Thoracic aorta (tissue), 2 donors: Measurements from ENCODE around the gene MYO1A. TPM values are rescaled to one million over a fixed set of nuclear protein-coding genes. Genes with fewer than 3 reads are reported as not detected.

Experiments used
- ATAC-seq: fragments of 150-250 bp; one replicate; pipeline ENCODE4 v1.8.0; 2017; ENCODE audit warnings: low read depth; ENCODE audit not compliant: insufficient number of reproducible peaks, low FRiP score
- DNase-seq: peaks from one replicate; pipeline ENCODE4 v3.0.0-alpha.2; 2020; ENCODE audit warnings: low spot score
- H3K27ac ChIP-seq, 2 donors: fragments of 200-600 bp; sonication (generic); 1 replicate in 1 of 2; 2 replicates in 1 of 2; pipeline ENCODE4 v1.5.1; 2016; ENCODE audit warnings: mild to moderate bottlenecking in 2 of 2, moderate library complexity in 2 of 2
- H3K27me3 ChIP-seq: fragments of 200-600 bp; sonication (generic); replicated peaks from 2 replicates; pipeline ENCODE4 v1.6.0; 2016; ENCODE audit warnings: mild to moderate bottlenecking; ENCODE audit not compliant: insufficient read depth
- H3K36me3 ChIP-seq: fragments of 200-600 bp; sonication (generic); one replicate; pipeline ENCODE4 v1.5.1; 2016
- H3K4me1 ChIP-seq, 2 donors: fragments of 200-600 bp; sonication (generic); 1 replicate in 1 of 2; 2 replicates in 1 of 2; pipeline versions ENCODE4 v1.5.1 to v1.6.0; 2016; ENCODE audit warnings: low read depth in 2 of 2, mild to moderate bottlenecking in 1 of 2; ENCODE audit not compliant: control insufficient read depth in 1 of 2
- H3K4me3 ChIP-seq: fragments of 200-600 bp; sonication (generic); 2 replicates; pipeline ENCODE4 v1.5.1; 2016; ENCODE audit warnings: mild to moderate bottlenecking
- H3K9me3 ChIP-seq: fragments of 200-600 bp; sonication (generic); 2 replicates; pipeline ENCODE4 v1.5.1; 2016
- CTCF ChIP-seq: fragments of 200-600 bp; sonication (generic); IDR thresholded peaks from one replicate; pipeline ENCODE4 v1.5.1; 2019; ENCODE audit warnings: antibody characterized with exemption
- total RNA-seq, 2 donors: library from RNA; depleted of rRNA; stranded (reverse); fragments of >200 nt; gene quantifications; one replicate each; pipeline versions ENCODE4 v1.1.0 to v1.2.3, GENCODE V29; 2016

MYO1A gene
- total RNA-seq, 2 donors from 2014 or later: 1.7 to 2.2 TPM

GRCh38 chr12:57089271-57090245 is 39.6 kb upstream of the MYO1A start:
- peaks cover 17% of the 10 kb centered on the region for H3K36me3 ChIP-seq
- no peak for ATAC-seq

GRCh38 chr12:57088354-57089270 is 38.7 kb upstream of the MYO1A start, which contains the start of gene NAB2:
TSS of gene NAB2 (plus strand) at chr12:57089114. CDS start at chr12:57089272, 158 bp downstream.
- peak; percentile 46 for ATAC-seq
- Histone ChIP-seq H3K9me3 (no peaks in the 10 kb centered on the region), H3K36me3 (peaks cover 17% of the 10 kb centered on the region), H3K27me3 (no peaks in the 10 kb centered on the region), H3K27ac (peak within 1 kb of the TSS; percentile 99), H3K4me1 (peaks cover 36 to 45% of the 10 kb centered on the region in 2 donors), H3K4me3 (peak within 1 kb of the TSS; percentile 92)
- TF ChIP-seq CTCF: no peak
- DNase-seq: peak; percentile 92

More at GRCh38 chr12:57089271-57090245, 39.6 kb upstream of the MYO1A start:
- H3K9me3 ChIP-seq: no peaks in the 10 kb centered on the region
- peak overlapping the region; percentile 92 for H3K4me3 ChIP-seq
- no peaks in the 10 kb centered on the region for H3K27me3 ChIP-seq
- peak overlapping the region; percentile 84 to 88 for H3K27ac ChIP-seq
- no peak for DNase-seq
- TF ChIP-seq CTCF: no peak
- peaks cover 42 to 54% of the 10 kb centered on the region in 2 donors for H3K4me1 ChIP-seq

- peak; percentile 81 for DNase-seq
- Histone ChIP-seq H3K4me1 (peaks cover 29 to 37% of the 10 kb centered on the region in 2 donors), H3K27ac (peak overlapping the region; percentile 99), H3K4me3 (peak overlapping the region; percentile 86), H3K27me3 (no peaks in the 10 kb centered on the region), H3K36me3 (peaks cover 15% of the 10 kb centered on the region), H3K9me3 (no peaks in the 10 kb centered on the region)
- ATAC-seq: peak; percentile 18
- no peak for TF ChIP-seq CTCF
Measured at GRCh38 chr12:57087691-57088353, 37.9 kb upstream of the MYO1A start.

- ATAC-seq (peak; percentile 24), DNase-seq (peak; percentile 91)
- Histone ChIP-seq H3K27me3 (no peaks in the 10 kb centered on the region), H3K4me1 (peaks cover 24 to 30% of the 10 kb centered on the region in 2 donors), H3K36me3 (peaks cover 9% of the 10 kb centered on the region), H3K27ac (peak overlapping the region; percentile 99), H3K9me3 (no peaks in the 10 kb centered on the region), H3K4me3 (peak overlapping the region; percentile 86)
- no peak for TF ChIP-seq CTCF
Measured at GRCh38 chr12:57087010-57087690, 37.2 kb upstream of the MYO1A start.
